A549 (cell line): ENCODE measurements around the gene PLPP6. TPM values are rescaled to one million over a fixed set of nuclear protein-coding genes. Genes with fewer than 3 reads are reported as not detected.
A peak's percentile ranks its signal among the peaks of the same experiment; 100 is the strongest.

ENCODE experiments used
- ATAC-seq, 2 experiments: fragments of 200-7000 bp in 1 of 2; fragments of >200 bp in 1 of 2; cut with Nextera tagmentation in 1 of 2; cut with Tn5 transposase in 1 of 2; 3 replicates each; pipeline versions ENCODE4 v1.8.0 to v1.9.1; 2018 to 2020; ENCODE audit warnings: mild to moderate bottlenecking in 1 of 2, moderate library complexity in 1 of 2
- CTCF ChIA-PET: fragments of 300-600 bp; sonication (Branson Sonifier 250); formaldehyde crosslinking; extraction: SDS; loops from one replicate; lab custom pipeline; 2021; ENCODE audit warnings: antibody characterized with exemption, inconsistent platforms; lab: Yijun Ruan, JAX
- POLR2A ChIA-PET: fragments of 350-600 bp; formaldehyde crosslinking; extraction: SDS; loops from one replicate; lab custom pipeline; 2021; ENCODE audit warnings: antibody characterized with exemption, inconsistent platforms; lab: Yijun Ruan, JAX
- DNase-seq, 2 experiments: peaks; one replicate each; pipeline versions ENCODE4 v3.0.0 to v3.0.0-alpha.2; 2011 to 2016; ENCODE audit warnings: low read depth in 1 of 2, low spot score in 1 of 2
- FAIRE-seq: peaks from 2 replicates; lab custom pipeline; 2011; peaks lifted over from hg19 to GRCh38; lab: Jason Lieb, UNC
- H3K27ac ChIP-seq, 2 experiments: fragments of >200 bp; sonication (Bioruptor Twin); formaldehyde crosslinking; 3 replicates each; pipeline ENCODE4 v1.5.1; 2016 to 2017
- H3K4me1 ChIP-seq: fragments of >200 bp; sonication (Bioruptor Twin); formaldehyde crosslinking; 3 replicates; pipeline ENCODE4 v1.6.1; 2016
- H3K4me2 ChIP-seq: fragments of >200 bp; sonication (Bioruptor Twin); formaldehyde crosslinking; 3 replicates; pipeline ENCODE4 v1.6.1; 2016
- H3K4me3 ChIP-seq: fragments of >200 bp; sonication (Bioruptor Twin); formaldehyde crosslinking; 3 replicates; pipeline ENCODE4 v1.5.1; 2016
- H3K9me3 ChIP-seq: fragments of >200 bp; sonication (Bioruptor Twin); formaldehyde crosslinking; 3 replicates; pipeline ENCODE4 v1.6.1; 2016
- CBX8 ChIP-seq: fragments of 200-600 bp; sonication (generic); IDR thresholded peaks from 2 replicates; pipeline ENCODE4 v1.6.1; 2016
- CEBPB ChIP-seq, 2 experiments: fragments of >200 bp in 1 of 2; sonication (Bioruptor Twin) in 1 of 2; formaldehyde crosslinking in 1 of 2; IDR thresholded peaks; 2 replicates each; pipeline ENCODE4 v1.6.1; 2012 to 2016
- EHF ChIP-seq: fragments of 250-450 bp; sonication (Bioruptor Pico); IDR thresholded peaks from 2 replicates; pipeline ENCODE4 v1.5.0; 2020; ENCODE audit warnings: mild to moderate bottlenecking
- EHMT2 ChIP-seq: fragments of 200-600 bp; sonication (generic); IDR thresholded peaks from 2 replicates; pipeline ENCODE4 v1.6.1; 2016; ENCODE audit warnings: antibody characterized with exemption, low read depth, mild to moderate bottlenecking, moderate library complexity
- FOSB ChIP-seq: fragments of 250-450 bp; sonication (Bioruptor Pico); IDR thresholded peaks from 2 replicates; pipeline ENCODE4 v1.5.0; 2020; ENCODE audit warnings: mild to moderate bottlenecking, moderate library complexity
- HOXA7 ChIP-seq: fragments of 250-450 bp; sonication (Bioruptor Pico); IDR thresholded peaks from 2 replicates; pipeline ENCODE4 v1.5.0; 2020; ENCODE audit warnings: mild to moderate bottlenecking, moderate library complexity
- HOXB13 ChIP-seq: fragments of 250-450 bp; sonication (Bioruptor Pico); IDR thresholded peaks from 2 replicates; pipeline ENCODE4 v1.5.0; 2020; ENCODE audit warnings: low read depth, mild to moderate bottlenecking, moderate library complexity
- HOXB5 ChIP-seq: fragments of 250-450 bp; sonication (Bioruptor Pico); IDR thresholded peaks from 2 replicates; pipeline ENCODE4 v1.5.0; 2020; ENCODE audit warnings: mild to moderate bottlenecking, moderate library complexity
- KDM5A ChIP-seq: fragments of 200-600 bp; sonication (generic); IDR thresholded peaks from 2 replicates; pipeline ENCODE4 v1.6.1; 2016; ENCODE audit warnings: antibody characterized with exemption, mild to moderate bottlenecking
- MAZ ChIP-seq: fragments of 150-350 bp; IDR thresholded peaks from 2 replicates; pipeline ENCODE4 v1.6.1; 2014; ENCODE audit warnings: antibody characterized with exemption, low read depth, low read length, borderline replicate concordance
- MYC ChIP-seq: IDR thresholded peaks from 2 replicates; pipeline ENCODE4 v1.6.1; 2012; ENCODE audit warnings: mild to moderate bottlenecking, inconsistent platforms, low read length, improper control_type of control experiment, borderline replicate concordance
- NFE2L2 ChIP-seq: fragments of 150-350 bp; conservative IDR thresholded peaks from 2 replicates; pipeline ENCODE4 v1.6.1; 2014; ENCODE audit warnings: low read length
- NPAS2 ChIP-seq: fragments of 250-450 bp; sonication (Bioruptor Pico); IDR thresholded peaks from 2 replicates; pipeline ENCODE4 v1.8.0; 2022; ENCODE audit warnings: mild to moderate bottlenecking, moderate library complexity, borderline replicate concordance
- NR3C1 ChIP-seq: fragments of >200 bp; sonication (Bioruptor Twin); formaldehyde crosslinking; IDR thresholded peaks from 3 replicates; pipeline ENCODE4 v1.6.1; 2017
- POLR2A ChIP-seq: IDR thresholded peaks from 2 replicates; pipeline ENCODE4 v1.6.1; 2012; ENCODE audit warnings: mild to moderate bottlenecking, low read length
- RAD21 ChIP-seq, 2 experiments: fragments of >200 bp in 1 of 2; sonication (Bioruptor Twin) in 1 of 2; formaldehyde crosslinking in 1 of 2; IDR thresholded peaks in 1 of 2; conservative IDR thresholded peaks in 1 of 2; 2 replicates in 1 of 2; 3 replicates in 1 of 2; pipeline ENCODE4 v1.6.1; 2012 to 2018; ENCODE audit warnings: inconsistent platforms in 1 of 2
- SMC3 ChIP-seq: fragments of >200 bp; sonication (Bioruptor Twin); formaldehyde crosslinking; IDR thresholded peaks from 3 replicates; pipeline ENCODE4 v1.6.1; 2018; ENCODE audit warnings: inconsistent platforms
- SREBF2 ChIP-seq: fragments of 450-650 bp; IDR thresholded peaks from 2 replicates; pipeline ENCODE4 v1.6.1; 2014; ENCODE audit warnings: mild to moderate bottlenecking, moderate library complexity
- TP53 ChIP-seq: fragments of 250-450 bp; sonication (Bioruptor Pico); IDR thresholded peaks from 2 replicates; pipeline ENCODE4 v1.5.0; 2021; ENCODE audit warnings: mild to moderate bottlenecking, moderate library complexity
- ZFP36 ChIP-seq: fragments of 450-650 bp; IDR thresholded peaks from 2 replicates; pipeline ENCODE4 v1.6.1; 2014; ENCODE audit warnings: borderline replicate concordance; ENCODE audit not compliant: partially characterized antibody
- ZSCAN20 ChIP-seq: fragments of 250-450 bp; sonication (Bioruptor Pico); IDR thresholded peaks from 2 replicates; pipeline ENCODE4 v1.8.0; 2022; ENCODE audit warnings: mild to moderate bottlenecking, moderate library complexity
- WGBS: methylation state at CpG from one replicate; pipeline ENCODE4 v1.1.6; 2017; ENCODE audit errors: missing lambda C conversion rate; 5-methylcytosine and 5-hydroxymethylcytosine counted together
- polyA minus RNA-seq: library from RNA; depleted of rRNA, polyadenylated mRNA; stranded (reverse); fragments of >200 nt; gene quantifications from 2 replicates; pipeline ENCODE4 v1.2.3, GENCODE V29; 2011; rRNA and poly(A)+ RNA removed
- polyA plus RNA-seq, 4 experiments: library from polyadenylated mRNA; depleted of rRNA in 3 of 4; stranded (reverse); fragments of >200 nt; fragmentation: RNase III in 1 of 4; extraction: RNeasy Plus Mini Kit Qiagen cat#74134 plus additional on column Dnase treatment in 1 of 4; gene quantifications; 2 replicates in 3 of 4; 3 replicates in 1 of 4; pipeline ENCODE4 v1.2.3, GENCODE V29; 2011 to 2017
- TF ChIP-seq, protein P1 (sequence below): fragments of 450-650 bp; IDR thresholded peaks from 2 replicates; pipeline ENCODE4 v1.6.1; 2014; ENCODE audit warnings: antibody characterized with exemption
- TF ChIP-seq, protein P2 (sequence below): fragments of >200 bp; sonication (Bioruptor Twin); formaldehyde crosslinking; IDR thresholded peaks from 3 replicates; pipeline ENCODE4 v1.6.1; 2016
- TF ChIP-seq, protein P3 (sequence below): fragments of 250-450 bp; sonication (Bioruptor Pico); IDR thresholded peaks from 2 replicates; pipeline ENCODE4 v1.5.0; 2021; ENCODE audit warnings: mild to moderate bottlenecking, moderate library complexity, borderline replicate concordance
- TF ChIP-seq, protein P4 (sequence below): IDR thresholded peaks from 2 replicates; pipeline ENCODE4 v1.6.1; 2012
- TF ChIP-seq, protein P5 (sequence below): fragments of >200 bp; sonication (Bioruptor Twin); formaldehyde crosslinking; IDR thresholded peaks from 3 replicates; pipeline ENCODE4 v1.5.1; 2016
- TF ChIP-seq, protein P6 (sequence below): IDR thresholded peaks from 2 replicates; pipeline ENCODE4 v1.6.1; 2012; ENCODE audit warnings: low read depth, borderline replicate concordance
- TF ChIP-seq, protein P7 (sequence below): fragments of 200-600 bp; sonication (generic); IDR thresholded peaks from 2 replicates; pipeline ENCODE4 v1.6.1; 2016; ENCODE audit warnings: antibody characterized with exemption, mild to moderate bottlenecking, moderate library complexity

PLPP6 gene
- 13.2 and 13.5 TPM in 2 replicates for polyA plus RNA-seq (2011; rRNA removed)
- 6.0 and 7.8 TPM in 2 replicates for polyA plus RNA-seq (2012; cell fraction: cytosol; rRNA removed)
- polyA plus RNA-seq (2012; cell fraction: nucleus; rRNA removed) = 7.2 and 7.9 TPM in 2 replicates
- polyA plus RNA-seq (2017; fragmentation: RNase III; extraction: RNeasy Plus Mini Kit Qiagen cat#74134 plus additional on column Dnase treatment) = 8.8 to 11.2 TPM (median 11.2 TPM) in 3 replicates
- polyA minus RNA-seq = 11.2 and 12.0 TPM in 2 replicates

DNA sequence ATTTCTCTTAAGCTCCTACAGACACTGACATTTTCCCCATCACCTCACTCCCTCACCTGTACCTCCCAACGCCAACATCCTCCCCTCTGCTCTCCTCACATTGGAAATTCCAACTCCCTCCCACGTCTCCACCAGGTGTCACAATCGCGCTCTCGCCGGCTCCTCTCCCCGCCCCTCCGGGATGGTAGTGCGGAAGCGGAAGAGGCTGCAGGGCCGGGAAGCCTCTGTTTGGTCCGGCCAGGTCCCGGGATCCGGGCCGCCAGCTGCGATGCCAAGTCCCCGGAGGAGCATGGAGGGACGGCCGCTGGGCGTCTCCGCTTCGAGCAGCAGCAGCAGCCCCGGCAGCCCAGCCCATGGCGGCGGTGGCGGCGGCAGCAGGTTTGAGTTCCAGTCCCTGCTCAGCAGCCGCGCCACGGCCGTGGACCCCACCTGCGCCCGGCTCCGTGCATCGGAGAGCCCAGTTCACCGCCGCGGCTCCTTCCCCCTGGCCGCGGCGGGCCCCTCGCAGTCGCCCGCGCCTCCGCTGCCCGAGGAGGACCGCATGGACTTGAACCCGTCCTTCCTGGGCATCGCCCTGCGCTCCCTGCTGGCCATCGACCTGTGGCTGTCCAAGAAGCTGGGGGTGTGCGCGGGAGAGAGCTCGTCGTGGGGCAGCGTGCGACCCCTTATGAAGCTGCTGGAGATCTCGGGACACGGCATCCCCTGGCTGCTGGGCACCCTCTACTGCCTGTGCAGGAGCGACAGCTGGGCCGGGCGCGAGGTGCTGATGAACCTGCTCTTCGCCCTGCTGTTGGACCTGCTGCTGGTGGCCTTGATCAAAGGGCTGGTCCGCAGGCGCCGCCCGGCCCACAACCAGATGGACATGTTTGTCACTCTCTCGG is at the start of gene PLPP6:
Gene PLPP6 (plus strand): TSS at position 187 of the 881 bp plus-strand sequence. CDS start 82 bp downstream, at position 269.
- POLR2A ChIA-PET = interaction anchor here (1.4 to 1.9 kb wide), 2 partner anchors 15 to 17 kb away, joined by 5 to 8 read pairs; partner anchors contain the start of gene CDC37L1
- 6% methylated on average over 33 of the region's 70 CpGs for WGBS
- peak; percentile 89 to 91 for DNase-seq
- CTCF ChIA-PET = interaction anchor here (0.5 to 5.5 kb wide), 16 partner anchors 8 to 131 kb away, joined by 3 to 37 read pairs (median 4); partner anchors contain the start of genes AK3 and CDC37L1
- H3K9me3 ChIP-seq = no peaks in the 10 kb centered on the region
- peak within 1 kb of the TSS; percentile 84 for H3K4me3 ChIP-seq
- H3K4me2 ChIP-seq = peak within 1 kb of the TSS; percentile 98
- ATAC-seq = peak; percentile 95 to 96
- H3K27ac ChIP-seq = peak within 1 kb of the TSS; percentile 92 to 99
- H3K4me1 ChIP-seq = peaks cover 49% of the 10 kb centered on the region
- peak; percentile 46 for FAIRE-seq
- TF ChIP-seq POLR2A (peak; percentile 82), FOSB (CRISPR knock-in tag) (no peak), TP53 (CRISPR knock-in tag) (no peak), NFE2L2 (no peak), CBX8 (no peak), EHMT2 (no peak), HOXA7 (CRISPR knock-in tag) (no peak), NPAS2 (CRISPR knock-in tag) (no peak), HOXB13 (CRISPR knock-in tag) (no peak), RAD21 (conservative IDR thresholded peaks at IDR 0.05 in 1 of 2, IDR thresholded peaks at IDR 0.05 in 1 of 2) (peak; percentile 66 to 73), NR3C1 (no peak), ZSCAN20 (CRISPR knock-in tag) (no peak), SMC3 (peak; percentile 77), KDM5A (no peak), CEBPB (IDR thresholded peaks at IDR 0.05) (peak in 1 of 2 experiments; percentile 76; a peak in 2 of 4 replicates), SREBF2 (no peak), HOXB5 (no peak), ZFP36 (no peak), MAZ (no peak), MYC (peak; percentile 13; the same call in 1 of the 2 replicates), EHF (CRISPR knock-in tag) (no peak)
- TF ChIP-seq, protein P1, sequence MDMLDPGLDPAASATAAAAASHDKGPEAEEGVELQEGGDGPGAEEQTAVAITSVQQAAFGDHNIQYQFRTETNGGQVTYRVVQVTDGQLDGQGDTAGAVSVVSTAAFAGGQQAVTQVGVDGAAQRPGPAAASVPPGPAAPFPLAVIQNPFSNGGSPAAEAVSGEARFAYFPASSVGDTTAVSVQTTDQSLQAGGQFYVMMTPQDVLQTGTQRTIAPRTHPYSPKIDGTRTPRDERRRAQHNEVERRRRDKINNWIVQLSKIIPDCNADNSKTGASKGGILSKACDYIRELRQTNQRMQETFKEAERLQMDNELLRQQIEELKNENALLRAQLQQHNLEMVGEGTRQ = no peak
- TF ChIP-seq, protein P2, sequence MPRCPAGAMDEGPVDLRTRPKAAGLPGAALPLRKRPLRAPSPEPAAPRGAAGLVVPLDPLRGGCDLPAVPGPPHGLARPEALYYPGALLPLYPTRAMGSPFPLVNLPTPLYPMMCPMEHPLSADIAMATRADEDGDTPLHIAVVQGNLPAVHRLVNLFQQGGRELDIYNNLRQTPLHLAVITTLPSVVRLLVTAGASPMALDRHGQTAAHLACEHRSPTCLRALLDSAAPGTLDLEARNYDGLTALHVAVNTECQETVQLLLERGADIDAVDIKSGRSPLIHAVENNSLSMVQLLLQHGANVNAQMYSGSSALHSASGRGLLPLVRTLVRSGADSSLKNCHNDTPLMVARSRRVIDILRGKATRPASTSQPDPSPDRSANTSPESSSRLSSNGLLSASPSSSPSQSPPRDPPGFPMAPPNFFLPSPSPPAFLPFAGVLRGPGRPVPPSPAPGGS = peak; percentile 66; the same call in 1 of the 3 replicates
- TF ChIP-seq, protein P3, sequence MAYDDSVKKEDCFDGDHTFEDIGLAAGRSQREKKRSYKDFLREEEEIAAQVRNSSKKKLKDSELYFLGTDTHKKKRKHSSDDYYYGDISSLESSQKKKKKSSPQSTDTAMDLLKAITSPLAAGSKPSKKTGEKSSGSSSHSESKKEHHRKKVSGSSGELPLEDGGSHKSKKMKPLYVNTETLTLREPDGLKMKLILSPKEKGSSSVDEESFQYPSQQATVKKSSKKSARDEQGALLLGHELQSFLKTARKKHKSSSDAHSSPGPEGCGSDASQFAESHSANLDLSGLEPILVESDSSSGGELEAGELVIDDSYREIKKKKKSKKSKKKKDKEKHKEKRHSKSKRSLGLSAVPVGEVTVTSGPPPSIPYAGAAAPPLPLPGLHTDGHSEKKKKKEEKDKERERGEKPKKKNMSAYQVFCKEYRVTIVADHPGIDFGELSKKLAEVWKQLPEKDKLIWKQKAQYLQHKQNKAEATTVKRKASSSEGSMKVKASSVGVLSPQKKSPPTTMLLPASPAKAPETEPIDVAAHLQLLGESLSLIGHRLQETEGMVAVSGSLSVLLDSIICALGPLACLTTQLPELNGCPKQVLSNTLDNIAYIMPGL (CRISPR knock-in tag) = no peak
- TF ChIP-seq, protein P4, sequence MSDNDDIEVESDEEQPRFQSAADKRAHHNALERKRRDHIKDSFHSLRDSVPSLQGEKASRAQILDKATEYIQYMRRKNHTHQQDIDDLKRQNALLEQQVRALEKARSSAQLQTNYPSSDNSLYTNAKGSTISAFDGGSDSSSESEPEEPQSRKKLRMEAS = peak; percentile 73
- TF ChIP-seq, protein P5, sequence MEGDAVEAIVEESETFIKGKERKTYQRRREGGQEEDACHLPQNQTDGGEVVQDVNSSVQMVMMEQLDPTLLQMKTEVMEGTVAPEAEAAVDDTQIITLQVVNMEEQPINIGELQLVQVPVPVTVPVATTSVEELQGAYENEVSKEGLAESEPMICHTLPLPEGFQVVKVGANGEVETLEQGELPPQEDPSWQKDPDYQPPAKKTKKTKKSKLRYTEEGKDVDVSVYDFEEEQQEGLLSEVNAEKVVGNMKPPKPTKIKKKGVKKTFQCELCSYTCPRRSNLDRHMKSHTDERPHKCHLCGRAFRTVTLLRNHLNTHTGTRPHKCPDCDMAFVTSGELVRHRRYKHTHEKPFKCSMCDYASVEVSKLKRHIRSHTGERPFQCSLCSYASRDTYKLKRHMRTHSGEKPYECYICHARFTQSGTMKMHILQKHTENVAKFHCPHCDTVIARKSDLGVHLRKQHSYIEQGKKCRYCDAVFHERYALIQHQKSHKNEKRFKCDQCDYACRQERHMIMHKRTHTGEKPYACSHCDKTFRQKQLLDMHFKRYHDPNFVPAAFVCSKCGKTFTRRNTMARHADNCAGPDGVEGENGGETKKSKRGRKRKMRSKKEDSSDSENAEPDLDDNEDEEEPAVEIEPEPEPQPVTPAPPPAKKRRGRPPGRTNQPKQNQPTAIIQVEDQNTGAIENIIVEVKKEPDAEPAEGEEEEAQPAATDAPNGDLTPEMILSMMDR = peak; percentile 58
- TF ChIP-seq, protein P6, sequence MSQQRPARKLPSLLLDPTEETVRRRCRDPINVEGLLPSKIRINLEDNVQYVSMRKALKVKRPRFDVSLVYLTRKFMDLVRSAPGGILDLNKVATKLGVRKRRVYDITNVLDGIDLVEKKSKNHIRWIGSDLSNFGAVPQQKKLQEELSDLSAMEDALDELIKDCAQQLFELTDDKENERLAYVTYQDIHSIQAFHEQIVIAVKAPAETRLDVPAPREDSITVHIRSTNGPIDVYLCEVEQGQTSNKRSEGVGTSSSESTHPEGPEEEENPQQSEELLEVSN = peak; percentile 76
- TF ChIP-seq, protein P7, sequence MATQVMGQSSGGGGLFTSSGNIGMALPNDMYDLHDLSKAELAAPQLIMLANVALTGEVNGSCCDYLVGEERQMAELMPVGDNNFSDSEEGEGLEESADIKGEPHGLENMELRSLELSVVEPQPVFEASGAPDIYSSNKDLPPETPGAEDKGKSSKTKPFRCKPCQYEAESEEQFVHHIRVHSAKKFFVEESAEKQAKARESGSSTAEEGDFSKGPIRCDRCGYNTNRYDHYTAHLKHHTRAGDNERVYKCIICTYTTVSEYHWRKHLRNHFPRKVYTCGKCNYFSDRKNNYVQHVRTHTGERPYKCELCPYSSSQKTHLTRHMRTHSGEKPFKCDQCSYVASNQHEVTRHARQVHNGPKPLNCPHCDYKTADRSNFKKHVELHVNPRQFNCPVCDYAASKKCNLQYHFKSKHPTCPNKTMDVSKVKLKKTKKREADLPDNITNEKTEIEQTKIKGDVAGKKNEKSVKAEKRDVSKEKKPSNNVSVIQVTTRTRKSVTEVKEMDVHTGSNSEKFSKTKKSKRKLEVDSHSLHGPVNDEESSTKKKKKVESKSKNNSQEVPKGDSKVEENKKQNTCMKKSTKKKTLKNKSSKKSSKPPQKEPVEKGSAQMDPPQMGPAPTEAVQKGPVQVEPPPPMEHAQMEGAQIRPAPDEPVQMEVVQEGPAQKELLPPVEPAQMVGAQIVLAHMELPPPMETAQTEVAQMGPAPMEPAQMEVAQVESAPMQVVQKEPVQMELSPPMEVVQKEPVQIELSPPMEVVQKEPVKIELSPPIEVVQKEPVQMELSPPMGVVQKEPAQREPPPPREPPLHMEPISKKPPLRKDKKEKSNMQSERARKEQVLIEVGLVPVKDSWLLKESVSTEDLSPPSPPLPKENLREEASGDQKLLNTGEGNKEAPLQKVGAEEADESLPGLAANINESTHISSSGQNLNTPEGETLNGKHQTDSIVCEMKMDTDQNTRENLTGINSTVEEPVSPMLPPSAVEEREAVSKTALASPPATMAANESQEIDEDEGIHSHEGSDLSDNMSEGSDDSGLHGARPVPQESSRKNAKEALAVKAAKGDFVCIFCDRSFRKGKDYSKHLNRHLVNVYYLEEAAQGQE = no peak
